HCT116 (cell line): Measurements from ENCODE around the gene TMC1. TPM values are rescaled to one million over a fixed set of nuclear protein-coding genes. Genes with fewer than 3 reads are reported as not detected.

ENCODE experiments used
- ATAC-seq: fragments of 200-7000 bp; cut with Tn5 transposase; 2 replicates; pipeline ENCODE4 v1.9.1; 2020; ENCODE audit warnings: mild to moderate bottlenecking, moderate library complexity
- BruUV-seq: library from RNA; stranded (reverse); fragments of 400-500 nt; replicated peaks from 2 replicates; lab custom pipeline; 2021; lab: Mats Ljungman, UMichigan
- CTCF ChIA-PET: fragments of 300-600 bp; sonication (Branson Sonifier 250); formaldehyde crosslinking; loops from one replicate; lab custom pipeline; 2021; ENCODE audit warnings: antibody characterized with exemption; lab: Charles Lee
- POLR2A ChIA-PET: fragments of 300-600, 350-600 bp; sonication (Branson Sonifier 250); formaldehyde crosslinking; loops from one replicate; lab custom pipeline; 2021; ENCODE audit warnings: antibody characterized with exemption; lab: Charles Lee
- RAD21 ChIA-PET, 2 experiments: fragments of 300-600 bp; sonication (Branson Sonifier 250); formaldehyde crosslinking; loops; one replicate each; lab custom pipeline; 2023; ENCODE audit warnings: low total read pairs in 2 of 2; ENCODE audit not compliant: uncharacterized antibody in 2 of 2, unreplicated experiment in 2 of 2, low non-redundant PET in 1 of 2; lab: Charles Lee
- DNase-seq: peaks from one replicate; pipeline ENCODE4 v3.0.0-alpha.2; 2010; ENCODE audit warnings: low read depth, low spot score
- H2AFZ ChIP-seq: fragments of 200-600 bp; shearing (Covaris generic), sonication (generic); 2 replicates; pipeline ENCODE4 v1.6.1; 2017; ENCODE audit warnings: low read depth, mixed run types, mixed read lengths, antibody characterized with exemption, low read length; ENCODE audit not compliant: poor library complexity, severe bottlenecking
- H3K27ac ChIP-seq: 2 replicates; pipeline ENCODE4 v1.5.1; 2012; ENCODE audit warnings: low read depth, low read length
- H3K27me3 ChIP-seq: fragments of 200-600 bp; sonication (generic); 2 replicates; pipeline ENCODE4 v1.6.1; 2016; ENCODE audit warnings: mixed run types, low read length, mixed read lengths; ENCODE audit not compliant: insufficient read depth
- H3K36me3 ChIP-seq, 2 experiments: fragments of 200-500 bp in 1 of 2; fragments of 200-600 bp in 1 of 2; sonication (Bioruptor generic) in 1 of 2; sonication (generic) in 1 of 2; 2 replicates each; pipeline versions ENCODE4 v1.5.1 to v1.6.1; 2014 to 2016; ENCODE audit warnings: low read length in 2 of 2, inconsistent platforms in 1 of 2, mixed read lengths in 1 of 2, mixed run types in 1 of 2; ENCODE audit not compliant: insufficient read depth in 2 of 2, control insufficient read depth in 1 of 2
- H3K4me1 ChIP-seq, 2 experiments: fragments of 200-600 bp in 1 of 2; sonication (generic) in 1 of 2; 2 replicates each; pipeline versions ENCODE4 v1.5.1 to v1.6.1; 2012 to 2017; ENCODE audit warnings: low read length in 2 of 2, inconsistent platforms in 1 of 2, mild to moderate bottlenecking in 1 of 2, mixed read lengths in 1 of 2, mixed run types in 1 of 2, moderate library complexity in 1 of 2; ENCODE audit not compliant: insufficient read depth in 2 of 2, control insufficient read depth in 1 of 2
- H3K4me2 ChIP-seq: fragments of 200-600 bp; sonication (generic); 2 replicates; pipeline ENCODE4 v1.6.1; 2017; ENCODE audit warnings: mixed run types, low read length, mixed read lengths
- H3K4me3 ChIP-seq, 2 experiments: fragments of 200-600 bp in 1 of 2; sonication (generic) in 1 of 2; replicated peaks in 1 of 2; 2 replicates each; pipeline ENCODE4 v1.5.1; 2011 to 2016; ENCODE audit warnings: low read length in 2 of 2, control low read depth in 1 of 2, low read depth in 1 of 2, mild to moderate bottlenecking in 1 of 2, mixed read lengths in 1 of 2, mixed run types in 1 of 2
- H3K79me2 ChIP-seq: fragments of 200-600 bp; sonication (generic); 2 replicates; pipeline ENCODE4 v1.6.1; 2017; ENCODE audit warnings: mild to moderate bottlenecking, mixed run types, low read length, moderate library complexity, mixed read lengths; ENCODE audit not compliant: insufficient read depth
- H3K9ac ChIP-seq: fragments of 200-600 bp; sonication (generic); 2 replicates; pipeline ENCODE4 v1.6.1; 2016; ENCODE audit warnings: low read length, mixed read lengths
- H3K9me2 ChIP-seq: fragments of 200-600 bp; sonication (generic), shearing (Covaris generic); 2 replicates; pipeline ENCODE4 v1.6.1; 2017; ENCODE audit warnings: mixed run types, mild to moderate bottlenecking, moderate library complexity; ENCODE audit not compliant: insufficient read depth
- H3K9me3 ChIP-seq, 2 experiments: fragments of 200-500 bp in 1 of 2; fragments of 200-600 bp in 1 of 2; sonication (Bioruptor generic) in 1 of 2; sonication (generic) in 1 of 2; 2 replicates each; pipeline ENCODE4 v1.6.1; 2014 to 2017; ENCODE audit warnings: low read length in 2 of 2, mixed read lengths in 2 of 2, inconsistent platforms in 1 of 2, low read depth in 1 of 2, mild to moderate bottlenecking in 1 of 2, mixed run types in 1 of 2, moderate library complexity in 1 of 2; ENCODE audit not compliant: control insufficient read depth in 1 of 2, insufficient read depth in 1 of 2
- H4K20me1 ChIP-seq: fragments of 200-600 bp; sonication (generic), shearing (Covaris generic); 2 replicates; pipeline ENCODE4 v1.6.1; 2017; ENCODE audit warnings: mixed run types, mild to moderate bottlenecking, moderate library complexity; ENCODE audit not compliant: insufficient read depth
- ATF3 ChIP-seq: IDR thresholded peaks from 2 replicates; pipeline ENCODE4 v1.6.1; 2012
- CBX3 ChIP-seq: IDR thresholded peaks from 2 replicates; pipeline ENCODE4 v1.6.1; 2012; ENCODE audit warnings: low read depth
- CEBPB ChIP-seq: IDR thresholded peaks from 2 replicates; pipeline ENCODE4 v1.6.1; 2012; ENCODE audit warnings: low read depth
- CTCF ChIP-seq, 3 experiments: fragments of 200-600 bp in 1 of 3; sonication (generic) in 1 of 3; IDR thresholded peaks in 2 of 3; conservative IDR thresholded peaks in 1 of 3; 2 replicates each; pipeline ENCODE4 v1.5.1; 2012 to 2017; ENCODE audit warnings: low read depth in 2 of 3, low read length in 2 of 3, antibody characterized with exemption in 1 of 3, borderline replicate concordance in 1 of 3, control low read depth in 1 of 3, mild to moderate bottlenecking in 1 of 3, mixed read lengths in 1 of 3, mixed run types in 1 of 3, moderate library complexity in 1 of 3; ENCODE audit not compliant: insufficient read depth in 1 of 3
- ELF1 ChIP-seq: IDR thresholded peaks from 2 replicates; pipeline ENCODE4 v1.6.1; 2012; ENCODE audit warnings: low read depth, borderline replicate concordance
- EZH2 ChIP-seq: fragments of 200-600 bp; sonication (generic); IDR thresholded peaks from 2 replicates; pipeline ENCODE4 v1.6.1; 2017; ENCODE audit warnings: antibody characterized with exemption, mixed run types
- JUND ChIP-seq: IDR thresholded peaks from 2 replicates; pipeline ENCODE4 v1.6.1; 2012
- MAX ChIP-seq: IDR thresholded peaks from 2 replicates; pipeline ENCODE4 v1.6.1; 2012
- REST ChIP-seq: IDR thresholded peaks from 2 replicates; pipeline ENCODE4 v1.6.1; 2012; ENCODE audit warnings: low read depth
- SIN3A ChIP-seq: IDR thresholded peaks from 2 replicates; pipeline ENCODE4 v1.6.1; 2012; ENCODE audit warnings: low read depth
- TCF7L2 ChIP-seq: IDR thresholded peaks from 2 replicates; pipeline ENCODE4 v1.7.0; 2011; ENCODE audit warnings: borderline replicate concordance, inconsistent platforms; ENCODE audit not compliant: insufficient read depth, insufficient read length; ENCODE audit errors: extremely low read depth
- YY1 ChIP-seq: IDR thresholded peaks from 2 replicates; pipeline ENCODE4 v1.6.1; 2011; ENCODE audit warnings: low read length, low read depth, moderate library complexity, mild to moderate bottlenecking; ENCODE audit not compliant: insufficient replicate concordance; ENCODE audit errors: extremely low read depth
- ZFX ChIP-seq: fragments of 450-650 bp; IDR thresholded peaks from 2 replicates; pipeline ENCODE4 v1.6.1; 2017
- intact Hi-C: fragments of 100-400 bp; cut with micrococcal nuclease; formaldehyde crosslinking; loops from 2 replicates; pipeline ENCODE4 v1.10.0; 2022
- total RNA-seq: library from RNA; stranded (reverse); gene quantifications from one replicate; pipeline ENCODE4 v1.2.1, GENCODE V29; 2021; ENCODE audit not compliant: unreplicated experiment
- TF ChIP-seq, protein P1 (sequence below): IDR thresholded peaks from 2 replicates; pipeline ENCODE4 v1.6.1; 2011; ENCODE audit warnings: mild to moderate bottlenecking, low read length, moderate library complexity; ENCODE audit not compliant: insufficient replicate concordance; ENCODE audit errors: extremely low read depth

TMC1 gene
- total RNA-seq, 1 experiment from 2014 or later: 0.57 TPM

- intact Hi-C loops: loop anchor here (5.0 kb wide), 1 partner anchor 149 kb away; no protein-coding TSS in a partner anchor
- ATAC-seq (no peak), DNase-seq (no peak)
- H3K9ac ChIP-seq: no peak overlapping the region
- no peaks in the 10 kb centered on the region for H3K9me3 ChIP-seq
- H3K4me1 ChIP-seq: no peaks in the 10 kb centered on the region
- no peaks in the 10 kb centered on the region for H3K79me2 ChIP-seq
- H3K4me3 ChIP-seq: no peak overlapping the region
- no peaks in the 10 kb centered on the region for H3K27me3 ChIP-seq
- no peaks in the 10 kb centered on the region for H4K20me1 ChIP-seq
- ChIA-PET RAD21 (no interaction called here), CTCF (interaction anchor here (1.7 to 3.1 kb wide), 5 partner anchors 149 to 327 kb away, joined by 4 to 44 read pairs (median 26); no protein-coding TSS in a partner anchor), POLR2A (no interaction called here)
- H2AFZ ChIP-seq: no peak overlapping the region
- H3K4me2 ChIP-seq: no peak overlapping the region
- no peak overlapping the region for H3K27ac ChIP-seq
- no peaks in the 10 kb centered on the region for H3K36me3 ChIP-seq
- H3K9me2 ChIP-seq: no peaks in the 10 kb centered on the region
- TF ChIP-seq CTCF (IDR thresholded peaks at IDR 0.05 in 2 of 3, conservative IDR thresholded peaks at IDR 0.05 in 1 of 3; ENCODE audit: borderline replicate concordance in 1 of 3, insufficient read depth in 1 of 3, low read depth in 2 of 3, low read length in 2 of 3) (no peak), SIN3A (no peak), MAX (no peak), JUND (no peak), REST (no peak), ZFX (no peak), ATF3 (no peak), CBX3 (no peak), YY1 (no peak), CEBPB (no peak), TCF7L2 (no peak), EZH2 (no peak), ELF1 (no peak)
- TF ChIP-seq, protein P1, sequence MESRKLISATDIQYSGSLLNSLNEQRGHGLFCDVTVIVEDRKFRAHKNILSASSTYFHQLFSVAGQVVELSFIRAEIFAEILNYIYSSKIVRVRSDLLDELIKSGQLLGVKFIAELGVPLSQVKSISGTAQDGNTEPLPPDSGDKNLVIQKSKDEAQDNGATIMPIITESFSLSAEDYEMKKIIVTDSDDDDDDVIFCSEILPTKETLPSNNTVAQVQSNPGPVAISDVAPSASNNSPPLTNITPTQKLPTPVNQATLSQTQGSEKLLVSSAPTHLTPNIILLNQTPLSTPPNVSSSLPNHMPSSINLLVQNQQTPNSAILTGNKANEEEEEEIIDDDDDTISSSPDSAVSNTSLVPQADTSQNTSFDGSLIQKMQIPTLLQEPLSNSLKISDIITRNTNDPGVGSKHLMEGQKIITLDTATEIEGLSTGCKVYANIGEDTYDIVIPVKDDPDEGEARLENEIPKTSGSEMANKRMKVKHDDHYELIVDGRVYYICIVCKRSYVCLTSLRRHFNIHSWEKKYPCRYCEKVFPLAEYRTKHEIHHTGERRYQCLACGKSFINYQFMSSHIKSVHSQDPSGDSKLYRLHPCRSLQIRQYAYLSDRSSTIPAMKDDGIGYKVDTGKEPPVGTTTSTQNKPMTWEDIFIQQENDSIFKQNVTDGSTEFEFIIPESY: no peak
- BruUV-seq: no TSS peak
Measured at GRCh38 chr9:72873456-72873855, 352.0 kb downstream of the TMC1 start.
